ENCODE results near the gene SRY.

Gene SRY

DNA sequence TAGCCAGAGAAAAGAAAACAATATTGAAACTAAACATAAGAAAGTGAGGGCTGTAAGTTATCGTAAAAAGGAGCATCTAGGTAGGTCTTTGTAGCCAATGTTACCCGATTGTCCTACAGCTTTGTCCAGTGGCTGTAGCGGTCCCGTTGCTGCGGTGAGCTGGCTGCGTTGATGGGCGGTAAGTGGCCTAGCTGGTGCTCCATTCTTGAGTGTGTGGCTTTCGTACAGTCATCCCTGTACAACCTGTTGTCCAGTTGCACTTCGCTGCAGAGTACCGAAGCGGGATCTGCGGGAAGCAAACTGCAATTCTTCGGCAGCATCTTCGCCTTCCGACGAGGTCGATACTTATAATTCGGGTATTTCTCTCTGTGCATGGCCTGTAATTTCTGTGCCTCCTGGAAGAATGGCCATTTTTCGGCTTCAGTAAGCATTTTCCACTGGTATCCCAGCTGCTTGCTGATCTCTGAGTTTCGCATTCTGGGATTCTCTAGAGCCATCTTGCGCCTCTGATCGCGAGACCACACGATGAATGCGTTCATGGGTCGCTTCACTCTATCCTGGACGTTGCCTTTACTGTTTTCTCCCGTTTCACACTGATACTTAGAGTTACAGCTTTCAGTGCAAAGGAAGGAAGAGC, 488 bp downstream of the SRY start:
- H3K4me3 ChIP-seq (ENCODE audit: low read length, poor library complexity, severe bottlenecking) = no peak overlapping the region
- no peaks in the 10 kb centered on the region for H3K9me3 ChIP-seq (ENCODE audit: insufficient read depth, low read depth, low read length)
- H3K79me2 ChIP-seq (ENCODE audit: insufficient read depth, low read length) = no peaks in the 10 kb centered on the region
- H3K4me1 ChIP-seq (ENCODE audit: insufficient read depth, low read length, poor library complexity, severe bottlenecking) = no peaks in the 10 kb centered on the region
- H3K36me3 ChIP-seq (ENCODE audit: insufficient read depth, low read length) = no peaks in the 10 kb centered on the region
- H4K20me1 ChIP-seq (ENCODE audit: insufficient read depth, low read length, poor library complexity, severe bottlenecking) = no peaks in the 10 kb centered on the region
- no peaks in the 10 kb centered on the region for H3K27me3 ChIP-seq (ENCODE audit: insufficient read depth, low read length, poor library complexity, severe bottlenecking)
- no peak overlapping the region for H3K9ac ChIP-seq (ENCODE audit: low read depth, low read length, poor library complexity, severe bottlenecking)
- TF ChIP-seq EZH2phosphoT487 (IDR thresholded peaks at IDR 0.05; ENCODE audit: borderline replicate concordance) = no peak
- TF ChIP-seq, protein P1, sequence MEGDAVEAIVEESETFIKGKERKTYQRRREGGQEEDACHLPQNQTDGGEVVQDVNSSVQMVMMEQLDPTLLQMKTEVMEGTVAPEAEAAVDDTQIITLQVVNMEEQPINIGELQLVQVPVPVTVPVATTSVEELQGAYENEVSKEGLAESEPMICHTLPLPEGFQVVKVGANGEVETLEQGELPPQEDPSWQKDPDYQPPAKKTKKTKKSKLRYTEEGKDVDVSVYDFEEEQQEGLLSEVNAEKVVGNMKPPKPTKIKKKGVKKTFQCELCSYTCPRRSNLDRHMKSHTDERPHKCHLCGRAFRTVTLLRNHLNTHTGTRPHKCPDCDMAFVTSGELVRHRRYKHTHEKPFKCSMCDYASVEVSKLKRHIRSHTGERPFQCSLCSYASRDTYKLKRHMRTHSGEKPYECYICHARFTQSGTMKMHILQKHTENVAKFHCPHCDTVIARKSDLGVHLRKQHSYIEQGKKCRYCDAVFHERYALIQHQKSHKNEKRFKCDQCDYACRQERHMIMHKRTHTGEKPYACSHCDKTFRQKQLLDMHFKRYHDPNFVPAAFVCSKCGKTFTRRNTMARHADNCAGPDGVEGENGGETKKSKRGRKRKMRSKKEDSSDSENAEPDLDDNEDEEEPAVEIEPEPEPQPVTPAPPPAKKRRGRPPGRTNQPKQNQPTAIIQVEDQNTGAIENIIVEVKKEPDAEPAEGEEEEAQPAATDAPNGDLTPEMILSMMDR (conservative IDR thresholded peaks at IDR 0.05; ENCODE audit: low read length) = no peak
- H2AFZ ChIP-seq (ENCODE audit: low read length) = no peak overlapping the region
- H3K4me2 ChIP-seq (ENCODE audit: low read depth, low read length, poor library complexity, severe bottlenecking) = no peak overlapping the region
- no peaks in the 10 kb centered on the region for H3K9me2 ChIP-seq (replicated peaks; ENCODE audit: low read depth, low read length)
- H3F3A ChIP-seq (ENCODE audit: low read depth) = no peaks in the 10 kb centered on the region

Measured in Loucy (cell line).